Measurements from ENCODE around the gene TP53I13.
"Not testable (repeated sequence)": the region's sequence is repeated elsewhere in the genome, so short reads cannot be mapped to it uniquely, and the experiment has no call there.

TP53I13 gene, protein sequence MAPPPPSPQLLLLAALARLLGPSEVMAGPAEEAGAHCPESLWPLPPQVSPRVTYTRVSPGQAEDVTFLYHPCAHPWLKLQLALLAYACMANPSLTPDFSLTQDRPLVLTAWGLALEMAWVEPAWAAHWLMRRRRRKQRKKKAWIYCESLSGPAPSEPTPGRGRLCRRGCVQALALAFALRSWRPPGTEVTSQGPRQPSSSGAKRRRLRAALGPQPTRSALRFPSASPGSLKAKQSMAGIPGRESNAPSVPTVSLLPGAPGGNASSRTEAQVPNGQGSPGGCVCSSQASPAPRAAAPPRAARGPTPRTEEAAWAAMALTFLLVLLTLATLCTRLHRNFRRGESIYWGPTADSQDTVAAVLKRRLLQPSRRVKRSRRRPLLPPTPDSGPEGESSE

DNA sequence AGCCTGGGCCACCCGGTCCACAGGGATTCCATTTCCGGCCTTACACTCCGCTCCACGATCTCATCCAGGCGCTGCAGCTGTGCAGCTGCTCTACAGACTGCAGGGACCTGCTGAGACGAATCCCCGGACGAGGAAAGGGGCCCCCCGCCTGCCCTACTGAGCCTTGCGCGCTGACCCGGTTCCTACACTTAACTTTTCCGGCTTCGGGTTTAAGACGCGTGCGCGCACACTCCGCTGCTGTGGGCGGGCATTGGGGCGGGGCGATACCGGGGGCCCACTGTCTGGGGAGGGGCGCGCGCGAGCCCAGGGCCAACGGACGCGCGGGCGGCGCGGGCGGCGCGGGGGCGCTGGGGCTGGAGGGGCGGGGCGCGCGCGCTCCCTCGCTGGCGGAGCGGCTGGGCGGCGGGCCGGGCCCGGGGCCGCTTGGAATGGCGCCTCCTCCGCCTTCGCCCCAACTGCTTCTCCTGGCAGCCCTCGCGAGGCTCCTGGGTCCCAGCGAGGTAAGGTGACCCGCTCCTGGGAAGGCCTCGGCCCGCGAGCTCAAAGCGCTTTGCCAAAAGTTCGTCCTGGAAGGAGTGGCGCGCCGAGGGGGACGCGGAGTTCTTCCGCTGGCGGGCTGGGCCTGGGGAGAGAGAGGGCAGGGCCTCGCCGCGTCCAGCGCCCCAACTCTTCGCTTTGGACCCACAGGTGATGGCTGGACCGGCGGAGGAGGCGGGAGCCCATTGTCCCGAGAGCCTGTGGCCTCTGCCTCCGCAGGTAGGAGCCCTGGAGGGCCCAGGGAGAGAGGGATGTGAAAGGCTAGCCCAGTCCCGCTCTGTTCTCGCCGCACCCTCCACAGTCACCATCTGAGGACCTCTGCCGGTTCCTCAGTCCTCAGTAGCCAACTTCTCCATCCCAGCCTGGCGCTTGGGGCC is at the start of gene TP53I13:
Gene TP53I13, plus strand, starts transcription at position 371 of the 914 bp plus-strand sequence. Its CDS starts 58 bp downstream, at position 429.
- no peak for DNase-seq (ENCODE audit: low read depth)

DNA sequence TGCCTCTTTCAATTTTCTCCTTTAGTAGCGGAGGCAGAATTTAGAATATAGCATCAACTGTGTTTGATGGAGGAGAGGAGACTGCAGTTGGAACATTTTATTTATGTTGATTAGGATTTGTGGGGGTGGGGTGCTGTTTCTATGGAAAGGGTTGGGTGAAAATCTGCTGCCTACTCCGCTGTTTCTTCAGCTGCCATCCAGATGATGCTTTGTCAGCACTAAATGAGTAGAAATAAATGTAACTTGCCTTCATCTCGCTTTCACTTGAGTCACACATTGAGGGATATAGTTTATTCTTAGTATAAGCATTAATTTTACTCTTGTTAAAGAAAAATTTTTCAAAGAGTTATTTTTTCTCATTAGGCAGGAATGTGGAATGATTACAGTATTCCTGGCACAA is 43.8 kb upstream of the TP53I13 start:
- DNase-seq (ENCODE audit: low read depth), result no peak

DNA sequence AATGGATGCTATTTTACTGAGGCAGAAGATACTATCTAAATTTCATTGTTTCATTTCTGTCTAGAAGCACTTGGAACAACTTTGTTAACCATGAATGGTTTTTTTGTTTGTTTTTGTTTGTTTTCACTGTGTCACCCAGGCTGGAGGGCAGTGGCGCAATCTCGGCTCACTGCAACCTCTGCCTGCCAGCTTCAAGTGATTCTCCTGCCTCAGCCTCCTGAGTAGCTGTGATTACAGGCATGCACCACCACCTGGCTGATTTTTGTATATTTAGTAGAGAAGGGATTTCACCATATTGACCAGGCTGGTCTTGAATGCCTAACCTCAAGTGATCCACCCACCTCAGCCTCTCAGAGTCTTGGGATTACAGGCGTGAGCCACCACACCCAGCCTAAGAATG is 42.2 kb upstream of the TP53I13 start:
- no peak for DNase-seq (ENCODE audit: low read depth)

DNA sequence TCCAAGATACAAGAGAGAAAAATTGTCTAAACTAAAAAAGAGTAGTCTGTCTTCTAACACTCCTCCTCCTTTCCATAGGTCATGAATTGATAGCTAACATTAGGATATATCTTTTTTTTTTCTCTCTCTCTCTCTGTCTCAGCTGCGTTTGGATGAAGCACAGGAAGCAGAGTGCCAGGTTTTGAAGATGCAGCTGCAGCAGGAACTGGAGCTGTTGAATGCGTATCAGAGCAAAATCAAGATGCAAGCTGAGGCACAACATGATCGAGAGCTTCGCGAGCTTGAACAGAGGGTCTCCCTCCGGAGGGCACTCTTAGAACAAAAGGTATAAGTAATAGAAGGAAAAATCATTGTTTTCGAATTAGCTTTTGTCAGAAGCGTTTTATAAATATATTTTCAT is 34.5 kb upstream of the TP53I13 start:
- no peak for DNase-seq (ENCODE audit: low read depth)

DNA sequence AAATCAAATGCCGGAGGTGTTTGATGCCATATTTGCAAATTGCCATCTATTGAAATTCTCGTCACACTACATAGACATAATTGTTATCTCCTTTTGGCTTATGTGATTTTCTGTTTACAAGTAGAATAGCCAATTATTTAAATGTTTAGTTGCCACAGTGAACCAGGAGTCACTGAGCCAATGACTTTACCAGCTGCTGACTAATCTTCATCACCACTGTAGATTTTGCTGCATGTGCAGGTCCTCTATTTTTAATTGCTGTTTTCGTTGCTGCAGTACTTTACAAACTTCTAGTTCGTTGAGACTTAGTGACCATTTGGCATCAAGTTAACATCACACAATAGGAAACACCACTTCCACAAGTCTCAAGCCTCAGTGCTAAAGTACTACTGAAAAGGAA is 24.4 kb upstream of the TP53I13 start:
- no peak for DNase-seq (ENCODE audit: low read depth)

DNA sequence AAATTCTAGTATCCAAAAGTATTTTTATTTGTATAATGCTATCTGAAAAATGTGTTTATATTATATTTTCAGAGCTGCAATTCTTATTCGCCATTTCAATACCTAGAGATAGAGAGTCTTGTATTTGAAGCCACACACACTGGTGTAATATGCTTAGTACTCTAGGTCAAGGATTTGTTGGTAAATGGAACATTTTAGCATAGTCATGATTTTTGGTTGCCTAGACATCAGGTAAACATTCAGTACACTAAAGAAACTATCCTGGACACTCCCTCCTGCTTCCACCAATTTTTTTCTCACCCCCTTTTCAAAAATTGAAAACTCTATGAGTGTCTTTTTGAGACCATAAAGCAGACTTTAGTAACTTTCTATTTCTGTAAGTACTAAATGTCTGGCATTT is 22.4 kb upstream of the TP53I13 start:
- no peak for DNase-seq (ENCODE audit: low read depth)

DNA sequence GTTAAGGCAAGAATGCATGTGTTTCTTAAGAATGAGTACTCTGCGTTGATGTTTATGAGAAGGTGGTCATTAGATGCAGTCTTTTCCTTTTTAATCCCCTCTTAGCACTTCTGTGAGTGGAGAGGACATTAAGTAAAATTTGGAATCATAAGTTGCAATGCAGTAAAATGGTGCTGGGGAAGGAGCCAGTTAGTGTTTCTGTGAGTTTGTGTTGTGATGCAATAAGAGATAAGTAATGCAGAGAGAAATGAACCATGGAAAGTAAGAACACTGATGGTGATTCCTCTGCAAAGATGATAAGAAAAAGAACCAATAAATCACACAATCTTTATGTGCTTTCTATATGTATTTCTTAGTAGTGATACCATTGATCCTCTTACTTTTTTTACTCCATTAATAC is 21.7 kb upstream of the TP53I13 start:
- no peak for DNase-seq (ENCODE audit: low read depth)

DNA sequence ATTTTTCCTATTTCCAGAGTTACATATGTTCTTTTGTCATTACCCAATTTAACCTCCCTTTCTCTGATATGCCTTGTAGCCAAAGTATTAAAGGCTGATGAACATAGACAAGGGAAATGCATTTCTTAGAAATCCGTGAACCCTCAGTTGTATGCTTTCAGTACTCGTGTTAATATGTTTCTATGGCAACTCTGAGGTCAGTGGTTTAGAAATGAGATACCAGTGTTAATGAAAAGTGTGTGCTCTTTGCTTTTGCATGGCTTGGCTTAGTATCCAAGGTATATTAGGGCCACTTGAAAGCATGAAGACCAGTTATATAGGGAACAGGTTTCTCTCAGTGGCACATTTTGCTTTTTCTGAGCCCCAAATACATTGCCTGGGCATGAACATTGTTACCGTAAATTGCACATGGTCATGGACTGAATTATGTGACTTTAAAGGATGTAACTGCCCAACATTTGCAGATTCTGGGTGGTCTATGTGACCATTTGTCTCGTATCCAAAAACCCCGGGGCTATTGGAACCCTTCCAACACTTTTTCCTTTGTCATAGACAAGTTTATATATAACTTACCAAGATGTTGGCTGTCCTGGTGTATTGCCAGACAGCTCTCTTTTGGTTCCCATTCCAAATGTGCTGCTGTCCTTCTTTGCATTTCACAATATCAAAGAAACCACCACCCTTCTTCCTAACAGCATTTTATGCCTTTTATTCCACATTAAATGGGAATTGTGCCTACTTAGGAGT is 19.2 kb upstream of the TP53I13 start:
- DNase-seq (ENCODE audit: low read depth), result no peak

DNA sequence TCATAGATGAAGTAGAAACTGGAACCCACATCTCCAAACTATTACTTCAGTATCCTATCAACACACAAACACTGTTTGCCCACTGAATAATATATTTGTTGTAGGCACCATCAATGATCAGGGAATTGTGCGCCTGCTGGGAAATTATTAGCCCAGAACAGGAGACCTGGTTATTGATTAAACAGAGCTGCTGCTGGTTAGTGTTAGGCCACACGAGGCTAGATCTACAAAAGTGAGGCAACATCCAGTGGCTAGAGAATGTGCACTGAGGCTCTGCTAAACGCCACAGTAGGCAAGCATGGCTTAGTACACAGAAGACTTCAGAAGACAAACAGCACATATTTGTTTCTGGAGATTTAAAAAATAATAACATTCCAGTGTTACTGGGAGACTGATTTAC is 12.7 kb upstream of the TP53I13 start:
- DNase-seq (ENCODE audit: low read depth), result no peak

DNA sequence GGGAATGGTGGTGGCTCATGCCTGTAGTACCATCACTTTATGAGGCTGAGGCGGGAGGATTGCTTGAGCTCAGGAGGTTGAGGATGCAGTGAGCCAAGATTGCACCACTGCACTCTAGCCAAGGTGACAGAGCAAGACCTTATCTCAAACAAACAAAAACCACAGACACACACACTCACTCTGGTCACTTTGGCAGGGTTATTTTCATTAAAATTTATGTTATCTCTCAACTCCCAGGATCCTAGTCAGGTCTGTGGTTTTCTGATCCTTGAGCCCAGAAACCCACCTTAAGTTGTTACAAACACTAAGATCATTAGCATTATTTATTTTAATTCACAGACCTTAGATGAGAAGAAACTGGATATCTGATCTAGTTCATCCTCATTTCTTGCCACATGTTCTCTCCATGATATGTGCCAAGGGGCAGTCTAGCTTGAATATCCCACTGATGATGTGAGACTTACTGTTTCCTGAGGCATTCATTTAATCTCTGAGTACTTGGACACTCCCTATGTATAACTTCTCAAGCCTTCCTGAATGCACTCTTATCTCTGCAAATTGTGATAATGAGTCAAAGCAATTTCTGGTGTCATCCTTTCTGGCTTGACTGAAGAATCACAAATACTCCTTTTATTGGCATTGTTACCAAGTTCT is 11.3 kb upstream of the TP53I13 start:
- DNase-seq (ENCODE audit: low read depth), result no peak

DNA sequence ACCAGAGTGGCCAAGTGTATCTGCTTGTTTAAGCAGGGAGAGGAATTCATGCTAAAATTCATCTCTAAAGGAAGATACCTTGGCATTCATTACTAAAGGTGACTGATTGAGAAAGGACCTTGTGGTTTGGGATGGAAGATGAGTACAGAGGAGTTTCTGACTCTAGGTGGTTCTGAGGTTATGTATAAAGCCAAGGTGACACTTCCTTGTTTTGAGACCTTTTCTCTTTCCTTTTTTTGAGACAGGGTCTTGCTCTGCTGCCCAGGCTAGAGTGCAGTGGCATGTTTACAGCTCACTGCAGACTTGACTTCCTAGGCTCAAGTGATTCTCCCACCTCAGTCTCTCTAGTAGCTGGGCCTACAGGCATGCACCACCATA is 10.8 kb upstream of the TP53I13 start:
- no peak for DNase-seq (ENCODE audit: low read depth)

DNA sequence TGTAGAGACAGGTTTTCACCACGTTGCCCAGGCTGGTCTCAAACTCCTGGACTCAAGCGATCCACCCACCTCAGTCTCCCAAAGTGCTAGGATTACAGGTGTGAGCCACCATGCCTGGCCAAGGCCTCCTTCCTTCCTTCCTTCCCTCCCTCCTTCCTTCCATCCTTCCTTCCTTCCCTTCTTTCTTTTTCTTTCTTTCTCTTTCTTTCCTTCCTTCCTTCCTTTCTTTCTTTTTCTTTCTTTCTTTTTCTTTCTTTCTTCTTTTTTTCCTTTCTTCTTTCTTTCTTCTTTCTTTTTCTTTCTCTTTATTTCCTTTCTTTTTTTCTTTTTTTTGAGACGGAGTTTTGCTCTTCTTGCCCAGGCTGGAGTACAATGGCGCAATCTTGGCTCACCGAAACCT is 10.4 kb upstream of the TP53I13 start:
- DNase-seq (ENCODE audit: low read depth), result not testable (repeated sequence)

DNA sequence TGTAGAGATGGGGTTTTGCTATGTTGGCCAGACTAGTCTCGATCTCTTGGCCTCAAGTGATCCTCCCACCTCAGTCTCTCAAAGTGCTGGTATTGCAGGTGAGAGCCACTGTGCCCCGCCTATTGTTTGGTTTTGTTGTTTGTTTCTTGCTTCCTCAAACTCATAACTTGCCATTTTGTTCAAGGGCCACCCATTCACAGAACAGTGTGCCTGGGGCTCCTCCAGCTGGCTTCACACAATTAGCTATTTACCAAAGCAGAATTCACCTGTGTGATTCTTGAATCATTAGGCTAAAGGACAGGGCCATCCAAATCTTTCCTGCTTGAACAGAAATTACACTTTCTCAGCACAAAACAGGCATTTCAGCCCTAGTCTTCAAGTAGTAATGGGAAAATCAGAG is 8.9 kb upstream of the TP53I13 start:
- DNase-seq (ENCODE audit: low read depth), result no peak

DNA sequence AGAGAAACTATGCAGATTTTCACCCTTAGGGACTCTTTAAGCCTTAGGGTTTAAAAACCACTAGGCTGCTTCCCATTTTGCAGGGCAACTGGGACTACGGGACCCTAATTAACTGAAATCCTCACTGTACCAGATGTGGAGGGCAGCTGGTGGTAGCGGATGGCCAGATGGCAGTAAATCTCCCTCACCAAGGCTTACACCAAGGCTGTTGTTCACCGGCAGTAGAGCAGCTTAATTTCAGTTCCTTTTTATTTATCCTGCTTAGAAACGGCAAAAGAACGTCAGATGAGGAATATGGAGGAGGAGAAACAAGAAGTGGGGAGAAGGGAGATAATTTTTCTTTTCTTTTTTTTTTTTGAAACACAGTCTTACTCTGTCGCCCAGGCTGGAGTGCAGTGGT is 8.2 kb upstream of the TP53I13 start:
- DNase-seq (ENCODE audit: low read depth), result no peak

DNA sequence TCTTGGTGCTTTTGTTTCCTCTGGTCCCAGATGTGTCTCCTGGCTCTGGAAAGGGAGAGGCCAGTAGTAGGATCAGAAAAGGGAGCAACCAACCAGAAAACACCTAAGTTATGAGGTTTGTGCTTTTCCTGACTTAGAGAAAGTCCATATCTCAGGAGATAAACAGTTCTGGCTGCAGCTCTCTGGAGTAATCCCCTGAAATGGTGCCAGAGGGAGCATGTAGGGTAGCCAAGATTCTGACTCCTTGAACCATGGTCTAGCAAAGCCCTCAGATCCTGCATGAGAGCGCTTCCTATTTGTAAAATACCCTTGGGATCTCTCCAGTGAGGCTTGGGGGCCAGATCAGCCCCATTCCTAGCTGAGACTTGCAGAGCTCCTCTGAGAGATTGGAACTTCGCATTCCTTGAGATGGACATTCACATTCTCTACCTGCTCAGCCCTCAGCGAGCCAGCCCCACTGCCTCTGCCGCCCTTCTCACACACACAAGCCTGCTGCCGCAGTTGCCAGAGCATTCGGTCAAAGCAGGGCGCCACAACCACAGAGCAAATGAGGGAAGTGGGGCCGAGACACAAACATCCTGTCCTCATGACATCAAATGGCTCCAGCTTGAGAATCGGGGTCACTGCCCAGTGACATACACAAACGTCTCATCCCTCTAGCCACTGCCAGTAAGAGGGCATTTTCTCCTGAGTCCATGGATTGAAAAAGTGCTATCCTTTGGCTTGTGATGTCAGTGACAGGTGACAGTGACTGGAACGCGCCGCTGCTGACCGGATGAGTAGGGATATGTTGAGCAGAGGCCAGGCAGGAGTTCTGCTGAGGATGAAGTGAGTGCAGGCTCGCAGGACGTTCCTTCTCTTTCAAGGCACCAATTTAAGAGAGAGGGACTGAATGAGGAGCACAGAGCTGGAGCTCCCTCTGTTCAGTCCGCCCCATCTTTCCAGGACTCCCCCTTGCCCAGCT is 6.7 kb upstream of the TP53I13 start:
- no peak for DNase-seq (ENCODE audit: low read depth)

DNA sequence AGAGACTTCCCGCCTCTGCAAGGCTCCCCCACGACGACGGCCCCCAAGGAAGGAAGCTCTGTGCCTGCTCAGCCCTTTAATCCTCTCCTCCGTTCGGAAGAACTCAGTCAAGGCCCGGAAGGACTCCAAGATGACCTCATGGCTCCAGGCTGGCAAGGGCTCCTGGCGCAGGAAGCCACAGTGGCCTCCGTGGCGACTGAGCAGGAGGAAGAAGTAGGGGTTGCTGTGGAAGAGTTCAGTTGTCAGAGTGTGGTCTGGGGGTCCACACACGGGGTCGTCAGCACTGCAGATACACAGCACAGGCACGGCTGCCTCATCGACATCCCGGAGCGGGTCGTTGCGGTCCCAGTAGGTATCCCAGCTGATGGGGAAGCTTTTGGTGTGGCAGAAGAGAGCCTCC is 5.9 kb upstream of the TP53I13 start:
- no peak for DNase-seq (ENCODE audit: low read depth)

DNA sequence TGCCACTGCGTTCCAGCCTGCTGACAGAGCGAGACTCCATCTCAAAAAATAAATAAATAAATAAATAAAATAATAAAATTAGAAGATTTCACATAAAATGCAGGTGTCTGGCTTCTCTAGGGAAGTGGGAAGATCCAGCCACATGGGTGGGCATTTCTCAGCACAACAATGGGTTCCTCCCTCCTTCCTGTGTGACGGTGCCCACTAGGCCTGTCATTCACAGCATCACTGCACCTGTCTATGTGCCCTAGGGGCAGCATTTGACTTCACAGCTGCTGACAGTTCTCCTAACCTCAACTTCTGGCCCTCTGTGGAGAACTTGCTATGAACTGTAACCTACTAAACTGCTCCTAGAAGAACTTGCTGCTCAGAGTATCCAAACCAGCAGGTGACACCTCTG is 4.7 kb upstream of the TP53I13 start:
- DNase-seq (ENCODE audit: low read depth), result no peak

DNA sequence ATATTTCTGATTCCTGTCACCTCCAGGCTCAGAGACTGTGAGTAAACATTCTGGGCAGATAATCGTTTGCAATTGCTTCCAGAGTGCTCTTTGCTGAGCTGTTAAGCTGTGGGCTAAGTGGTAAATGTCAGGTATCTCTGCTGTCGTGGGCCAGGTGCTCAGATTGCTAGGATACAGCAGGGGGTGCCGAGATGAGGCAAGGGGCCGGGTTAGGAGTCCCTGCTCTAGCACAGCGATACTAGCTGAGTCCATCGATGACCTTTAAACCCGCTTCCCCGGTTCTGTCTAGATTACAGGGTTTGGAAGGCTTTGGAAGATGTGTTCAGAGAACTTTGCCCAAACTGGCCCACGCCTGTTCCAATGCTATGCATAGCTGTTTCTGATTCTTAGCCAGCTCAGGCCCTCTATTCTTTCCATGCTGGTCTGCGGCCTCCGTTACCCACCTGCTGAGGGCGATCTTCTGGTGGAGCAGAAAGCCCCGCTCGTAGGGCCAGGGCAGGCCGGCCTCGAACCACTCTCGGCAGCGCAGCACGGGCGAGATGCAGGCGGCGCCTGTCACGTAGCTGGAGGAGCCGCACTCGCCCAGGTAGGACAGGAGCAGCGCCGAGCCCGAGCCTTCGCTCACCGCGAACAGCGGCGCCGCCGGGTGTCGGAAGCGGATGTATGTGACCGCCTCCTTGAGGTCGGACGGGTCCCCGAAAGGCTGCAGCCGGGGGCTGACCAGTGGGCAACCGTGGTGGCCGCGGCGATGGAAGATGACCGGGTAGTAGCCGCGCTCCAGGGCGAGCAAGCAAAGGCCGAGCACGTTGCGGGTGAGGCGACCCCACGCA is 2.6 kb upstream of the TP53I13 start:
- no peak for DNase-seq (ENCODE audit: low read depth)

DNA sequence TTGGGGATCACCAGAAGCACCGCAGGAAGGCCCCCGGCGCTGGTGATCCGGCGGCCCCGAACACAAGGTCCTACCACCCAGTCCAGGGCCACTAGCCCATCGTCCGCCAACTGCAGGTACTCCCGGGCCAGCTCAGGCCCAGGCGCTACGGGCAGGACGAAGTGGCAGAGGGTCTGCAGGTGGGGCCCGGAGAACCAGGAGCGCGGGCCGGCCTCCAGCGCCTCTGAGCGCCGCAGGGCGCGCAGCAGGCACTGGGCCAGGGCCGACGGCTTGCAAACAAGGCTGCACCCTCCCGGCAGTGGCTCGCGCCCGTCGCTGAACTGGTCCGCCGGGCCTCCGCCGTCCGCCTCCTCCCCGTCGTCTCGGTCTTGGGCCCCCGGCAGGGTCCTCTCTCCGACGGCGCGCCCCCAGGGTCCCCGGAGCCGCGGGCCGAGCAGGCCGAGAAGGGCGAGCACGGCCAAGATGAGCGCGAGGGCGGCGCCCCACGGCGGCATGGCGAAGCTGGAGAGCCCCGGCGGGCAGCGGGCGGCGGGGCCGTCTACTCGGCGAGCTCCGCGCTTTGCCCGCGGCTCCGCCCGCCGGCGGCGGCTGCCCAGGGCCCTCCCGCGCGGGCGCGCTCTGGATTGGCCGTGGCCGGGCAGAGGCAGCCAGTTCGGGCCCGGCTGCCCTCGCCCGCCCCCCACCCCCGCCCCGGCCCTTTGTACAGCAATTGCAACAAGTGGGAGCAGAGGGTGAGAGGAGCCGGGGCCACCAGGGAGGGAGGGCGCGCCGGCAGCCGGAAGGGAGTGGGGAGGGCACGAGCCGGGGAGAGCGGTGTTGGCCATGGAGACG is 1.8 kb upstream of the TP53I13 start, which contains the start of gene ABHD15:
Gene ABHD15, minus strand, starts transcription at position 565 of the 831 bp plus-strand sequence. Its CDS starts 71 bp downstream, at position 494.
- DNase-seq (ENCODE audit: low read depth), result no peak

Data from HS-5 (cell line).